IPS DF 4.7 (cell line): Measurements from ENCODE around the gene CEP112.

ENCODE experiments used
- DNase-seq: peaks from one replicate; pipeline ENCODE4 v3.0.0-alpha.2; 2013; ENCODE audit warnings: low spot score; ENCODE audit errors: extremely low read depth

CEP112 gene

DNA sequence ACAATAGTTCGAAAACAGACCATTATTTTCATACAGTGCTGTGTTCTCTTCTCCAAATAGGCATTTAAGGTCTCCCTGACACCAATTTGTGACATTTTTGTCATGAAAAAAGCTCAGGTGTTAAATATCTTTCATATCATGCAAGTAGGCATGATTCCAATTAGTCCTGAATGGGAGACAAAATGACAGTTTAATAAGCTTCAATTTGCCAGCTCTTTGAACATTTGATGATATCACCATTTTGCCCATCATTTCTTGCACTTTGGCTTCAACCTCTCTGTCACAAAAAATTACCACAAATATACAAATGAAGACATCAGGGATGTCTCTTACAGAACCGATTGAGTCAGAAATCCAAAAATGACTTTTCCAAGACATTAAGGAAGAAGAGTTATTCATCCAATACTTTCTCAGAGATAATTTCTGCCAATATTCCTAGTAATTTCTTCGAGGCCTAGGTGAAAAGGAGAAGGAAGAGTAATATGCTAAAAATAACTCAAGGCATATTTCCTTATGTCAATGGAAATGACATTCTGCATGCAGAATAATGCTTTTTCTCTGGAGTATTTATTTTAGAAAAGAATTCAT, 298.1 kb downstream of the CEP112 start:
- DNase-seq: no peak

GRCh38 chr17:65892912-65893377, 299.0 kb downstream of the CEP112 start:
- no peak for DNase-seq

GRCh38 chr17:65891231-65891735, 300.6 kb downstream of the CEP112 start:
- no peak for DNase-seq

GRCh38 chr17:65888649-65889048, 303.3 kb downstream of the CEP112 start:
- DNase-seq: no peak

DNA sequence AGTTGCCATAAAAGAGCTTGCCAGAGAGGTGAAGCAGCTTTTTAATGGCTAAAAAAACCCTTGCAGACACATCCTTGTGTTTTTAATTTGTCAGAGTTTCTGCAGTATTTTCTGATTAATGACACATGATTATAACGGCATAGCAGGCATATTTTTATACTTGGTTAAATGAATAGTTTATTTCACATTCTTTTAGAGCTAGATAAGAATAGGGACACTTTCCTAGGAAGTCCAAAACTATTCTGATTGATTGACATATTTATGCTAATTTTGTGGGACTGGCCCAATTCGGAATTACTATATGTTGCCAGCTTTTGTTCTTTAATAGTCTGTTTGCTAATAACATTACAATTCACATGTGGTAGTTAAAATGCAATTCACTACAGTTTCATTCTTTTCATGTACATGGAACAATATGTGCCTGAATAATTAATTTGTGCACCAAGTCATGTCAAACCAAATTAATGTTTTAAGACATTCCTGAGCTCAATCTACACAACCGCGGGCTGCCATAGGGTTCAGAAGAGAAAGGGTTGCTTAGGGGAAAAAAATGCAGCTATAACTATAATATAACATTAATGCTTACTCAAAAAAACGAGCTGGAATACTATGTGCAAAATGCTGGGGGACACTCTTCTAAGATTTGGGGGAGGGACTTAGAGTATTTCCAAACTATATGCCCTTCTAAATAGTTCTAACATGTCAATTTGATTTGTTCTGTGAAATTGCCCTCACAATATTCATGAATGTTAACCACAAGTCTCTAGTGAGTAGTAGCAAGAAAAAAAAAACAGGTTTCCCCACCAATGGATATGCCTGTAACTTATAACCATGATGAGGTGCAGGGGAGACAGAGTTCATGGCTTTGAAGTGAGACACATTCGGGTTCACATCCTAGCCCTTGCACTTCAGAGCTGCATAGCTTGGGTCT, 305.4 kb downstream of the CEP112 start:
- no peak for DNase-seq

GRCh38 chr17:65885541-65886312, 306.2 kb downstream of the CEP112 start:
- no peak for DNase-seq

- DNase-seq: no peak
These were observed 314.9 kb downstream of the CEP112 start for GRCh38 chr17:65876985-65877384.

DNA sequence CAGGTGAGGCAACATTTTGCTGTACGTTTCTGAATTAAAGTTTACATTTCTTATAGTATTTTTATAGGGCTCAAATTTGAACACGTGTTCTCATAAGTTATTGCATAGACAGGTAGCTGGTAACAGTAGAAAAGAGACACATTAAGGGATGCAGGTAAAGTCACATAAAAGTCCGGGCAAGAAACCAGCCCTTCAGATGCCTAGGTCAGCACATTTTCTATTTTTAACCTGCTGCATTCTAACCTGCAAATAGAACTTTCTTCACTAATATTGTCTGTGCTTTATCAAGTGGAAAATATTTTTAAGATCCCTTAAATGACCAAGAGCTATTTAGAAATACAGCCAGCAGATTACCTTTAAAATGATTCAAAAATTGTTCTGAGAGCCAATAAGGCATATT, 323.1 kb downstream of the CEP112 start:
- DNase-seq: no peak

DNA sequence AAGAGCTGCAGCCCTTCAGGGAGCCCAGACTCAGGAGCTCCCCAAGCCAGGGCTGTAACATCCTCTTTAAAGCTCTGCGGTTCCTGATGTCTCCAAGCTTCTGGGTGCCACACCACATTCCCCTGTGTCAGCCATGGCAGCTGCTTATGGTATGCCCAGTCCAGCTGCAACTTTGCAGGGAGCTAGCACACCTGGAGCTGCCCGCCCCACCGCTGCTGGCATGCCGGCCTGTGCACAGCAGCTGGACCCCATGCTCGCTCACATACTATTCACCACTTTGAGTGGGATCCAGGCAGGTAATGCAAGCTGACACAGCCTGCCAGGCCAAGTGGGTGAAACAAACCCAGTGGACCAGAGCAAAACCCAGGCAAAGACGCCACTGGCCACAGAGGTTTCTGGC, 324.9 kb downstream of the CEP112 start:
- DNase-seq: no peak

GRCh38 chr17:65865715-65866425, 326.1 kb downstream of the CEP112 start:
- no peak for DNase-seq

- DNase-seq: no peak
These were observed 327.5 kb downstream of the CEP112 start for GRCh38 chr17:65864394-65864793.

GRCh38 chr17:65857718-65858117, 334.2 kb downstream of the CEP112 start:
- DNase-seq: no peak

DNA sequence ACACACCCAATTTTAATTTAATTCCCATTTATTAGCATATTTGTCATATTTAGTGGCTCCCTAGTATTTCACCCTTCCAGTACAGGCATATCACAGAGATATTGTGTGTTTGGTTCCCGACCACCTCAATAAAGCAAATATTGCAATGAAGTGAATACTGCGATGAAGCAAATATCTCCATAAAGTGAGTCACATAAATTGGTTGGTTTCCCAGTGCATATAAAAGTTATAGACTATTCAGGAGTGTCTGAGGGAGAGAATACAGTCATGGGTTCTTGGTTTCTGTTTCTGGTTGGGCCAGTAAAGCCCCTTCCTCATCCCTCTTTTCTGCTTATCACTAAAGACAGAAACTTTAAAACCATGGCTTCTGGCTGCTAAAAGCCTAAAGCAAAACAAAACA, 335.1 kb downstream of the CEP112 start:
- DNase-seq: no peak

GRCh38 chr17:65855675-65856074, 336.3 kb downstream of the CEP112 start:
- no peak for DNase-seq

DNA sequence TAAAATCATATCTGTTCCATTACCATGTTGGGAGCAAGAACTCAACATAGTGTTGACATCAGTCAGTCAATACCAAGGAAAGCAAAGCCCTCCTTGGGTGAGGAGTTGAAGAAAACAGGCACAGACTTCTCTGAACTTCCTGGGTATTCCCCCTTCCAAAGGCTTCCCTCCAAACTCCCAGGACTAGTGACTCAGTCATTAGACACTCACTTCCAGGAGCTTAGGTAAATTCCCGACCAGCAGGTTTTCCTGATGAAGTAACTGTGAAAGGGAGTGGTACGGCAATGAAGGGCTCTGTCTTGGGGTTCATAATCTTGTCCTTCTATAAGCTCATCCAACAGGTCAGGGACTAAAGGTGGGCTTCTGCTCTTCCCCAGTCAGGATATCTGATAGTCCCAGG, 336.7 kb downstream of the CEP112 start:
- peak; percentile 14 for DNase-seq

DNA sequence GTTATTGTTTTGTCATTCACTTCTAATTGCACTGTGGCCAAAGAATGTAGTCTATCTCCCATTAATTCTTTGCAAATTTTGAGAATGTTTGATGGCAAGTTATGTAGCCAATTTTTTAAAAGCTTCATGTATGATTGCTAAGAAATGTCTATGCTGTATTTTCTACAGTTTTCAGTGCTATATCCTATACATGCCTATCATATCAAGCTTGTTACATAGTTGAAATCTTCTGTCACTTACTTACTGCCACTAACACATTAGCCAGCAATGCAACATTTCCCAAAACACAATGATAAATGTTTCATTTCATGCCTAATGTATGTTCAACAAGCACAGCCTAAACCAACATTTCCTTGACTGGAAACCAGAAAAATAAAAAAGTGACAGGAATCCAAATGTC, 338.1 kb downstream of the CEP112 start:
- no peak for DNase-seq

GRCh38 chr17:65852911-65853310, 339.0 kb downstream of the CEP112 start:
- DNase-seq: no peak

GRCh38 chr17:65851965-65852736, 339.8 kb downstream of the CEP112 start:
- DNase-seq: no peak

DNA sequence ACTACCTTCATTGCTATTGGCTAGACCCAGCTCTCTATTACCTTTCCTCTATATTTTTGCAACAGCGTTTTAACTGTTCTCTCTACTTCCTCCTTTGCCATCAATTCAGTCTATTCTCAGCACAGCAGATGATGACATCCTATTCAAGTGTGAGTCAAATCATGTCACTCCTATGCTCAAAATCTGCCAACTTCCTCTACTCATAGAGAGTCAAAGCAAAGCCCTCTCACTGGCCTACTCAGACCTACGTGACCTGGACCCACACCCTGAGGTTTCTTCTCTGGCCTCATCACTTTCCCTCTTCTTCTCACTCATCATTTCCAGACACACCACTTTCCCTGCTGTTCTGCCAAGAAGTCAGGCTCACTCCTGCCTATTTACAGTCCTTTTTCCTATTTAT, 341.4 kb downstream of the CEP112 start:
- no peak for DNase-seq

- DNase-seq: no peak
These were observed 343.2 kb downstream of the CEP112 start for GRCh38 chr17:65848751-65849150.
